Neural progenitor cell (in vitro differentiated cells): ENCODE results near the gene KIAA2012.

Experiments
- EZH2 ChIP-seq: fragments of 200-600 bp; sonication (generic); IDR thresholded peaks from 2 replicates; pipeline ENCODE4 v1.6.1; 2017; ENCODE audit warnings: antibody characterized with exemption, mild to moderate bottlenecking, moderate library complexity
- EZH2phosphoT487 ChIP-seq: fragments of 200-600 bp; sonication (generic); IDR thresholded peaks from 2 replicates; pipeline ENCODE4 v1.6.1; 2017; ENCODE audit warnings: antibody characterized with exemption
- TF ChIP-seq, protein P1 (sequence below): fragments of 200-600 bp; sonication (generic); IDR thresholded peaks from 2 replicates; pipeline ENCODE4 v1.5.1; 2017; ENCODE audit warnings: antibody characterized with exemption, mild to moderate bottlenecking

DNA sequence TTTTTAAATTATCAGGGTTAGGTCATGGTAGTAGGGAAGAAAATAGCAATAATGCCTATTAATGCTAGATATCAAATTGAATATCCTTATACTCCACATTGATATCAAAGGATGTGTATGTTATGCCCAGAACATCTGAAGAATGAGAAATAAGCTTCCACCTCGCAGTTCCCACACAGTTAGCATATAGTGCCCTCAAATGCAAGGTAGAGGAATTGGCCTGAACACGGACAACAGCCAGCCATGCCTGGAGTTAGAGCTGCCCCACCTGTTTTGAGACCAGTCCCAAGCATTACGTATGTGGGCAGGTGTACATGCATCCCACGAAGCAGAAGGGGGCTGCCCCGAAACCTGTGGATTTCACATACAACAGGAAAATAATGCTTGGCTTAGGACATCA lies 85.7 kb downstream of the KIAA2012 start:
- TF ChIP-seq, protein P1, sequence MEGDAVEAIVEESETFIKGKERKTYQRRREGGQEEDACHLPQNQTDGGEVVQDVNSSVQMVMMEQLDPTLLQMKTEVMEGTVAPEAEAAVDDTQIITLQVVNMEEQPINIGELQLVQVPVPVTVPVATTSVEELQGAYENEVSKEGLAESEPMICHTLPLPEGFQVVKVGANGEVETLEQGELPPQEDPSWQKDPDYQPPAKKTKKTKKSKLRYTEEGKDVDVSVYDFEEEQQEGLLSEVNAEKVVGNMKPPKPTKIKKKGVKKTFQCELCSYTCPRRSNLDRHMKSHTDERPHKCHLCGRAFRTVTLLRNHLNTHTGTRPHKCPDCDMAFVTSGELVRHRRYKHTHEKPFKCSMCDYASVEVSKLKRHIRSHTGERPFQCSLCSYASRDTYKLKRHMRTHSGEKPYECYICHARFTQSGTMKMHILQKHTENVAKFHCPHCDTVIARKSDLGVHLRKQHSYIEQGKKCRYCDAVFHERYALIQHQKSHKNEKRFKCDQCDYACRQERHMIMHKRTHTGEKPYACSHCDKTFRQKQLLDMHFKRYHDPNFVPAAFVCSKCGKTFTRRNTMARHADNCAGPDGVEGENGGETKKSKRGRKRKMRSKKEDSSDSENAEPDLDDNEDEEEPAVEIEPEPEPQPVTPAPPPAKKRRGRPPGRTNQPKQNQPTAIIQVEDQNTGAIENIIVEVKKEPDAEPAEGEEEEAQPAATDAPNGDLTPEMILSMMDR: peak; percentile 43
- TF ChIP-seq EZH2 (no peak), EZH2phosphoT487 (no peak)
